Naive B cell (primary cell): Measurements from ENCODE around the gene PRPH. TPM values are rescaled to one million over a fixed set of nuclear protein-coding genes. Genes with fewer than 3 reads are reported as not detected.
"Not testable (repeated sequence)": the region's sequence is repeated elsewhere in the genome, so short reads cannot be mapped to it uniquely, and the experiment has no call there.

Source experiments
- ATAC-seq, 2 donors: fragments of 150-1000 bp; cut with Tn5 transposase; 2 replicates each; pipeline ENCODE4 v1.10.0; 2021; ENCODE audit warnings: low read depth in 2 of 2, mild to moderate bottlenecking in 2 of 2, moderate library complexity in 2 of 2
- DNase-seq: peaks from one replicate; pipeline ENCODE4 v3.0.0; 2022
- H3K27ac Mint-ChIP-seq, 6 donors: one replicate each; pipeline ENCODE4 v1.8.0; 2020 to 2022; ENCODE audit warnings: mild to moderate bottlenecking in 6 of 6, mixed read lengths in 6 of 6, moderate library complexity in 5 of 6, inconsistent platforms in 2 of 6
- H3K27me3 Mint-ChIP-seq, 3 donors: one replicate each; pipeline ENCODE4 v1.8.0; 2021 to 2022; ENCODE audit warnings: mixed read lengths in 3 of 3, mild to moderate bottlenecking in 1 of 3
- H3K36me3 Mint-ChIP-seq, 2 donors: one replicate each; pipeline ENCODE4 v1.8.0; 2020 to 2022; ENCODE audit warnings: mixed read lengths in 2 of 2, inconsistent platforms in 1 of 2, mild to moderate bottlenecking in 1 of 2
- H3K4me1 Mint-ChIP-seq, 3 donors: one replicate each; pipeline ENCODE4 v1.8.0; 2020 to 2022; ENCODE audit warnings: mixed read lengths in 3 of 3, inconsistent platforms in 1 of 3, mild to moderate bottlenecking in 1 of 3, moderate library complexity in 1 of 3
- H3K4me3 Mint-ChIP-seq, 8 donors: one replicate each; pipeline ENCODE4 v1.8.0; 2020 to 2022; ENCODE audit warnings: mild to moderate bottlenecking in 8 of 8, mixed read lengths in 8 of 8, moderate library complexity in 8 of 8, inconsistent platforms in 2 of 8
- H3K9me3 Mint-ChIP-seq, 7 donors: one replicate each; pipeline ENCODE4 v1.8.0; 2020 to 2022; ENCODE audit warnings: mixed read lengths in 7 of 7, mild to moderate bottlenecking in 5 of 7, inconsistent platforms in 2 of 7, moderate library complexity in 1 of 7
- polyA plus RNA-seq, 6 donors: library from polyadenylated mRNA; unstranded; fragments of 300-500 nt; fragmentation: Illumina TruSeq; gene quantifications; one replicate each; pipeline ENCODE4 v1.2.3, GENCODE V29; 2021; ENCODE audit warnings: low read depth in 6 of 6

Gene PRPH
- polyA plus RNA-seq, 6 donors from 2014 or later, result not detected

- peak within 1 kb of the TSS; percentile 32 to 94 (median 74) for H3K27ac Mint-ChIP-seq
- no peaks in the 10 kb centered on the region for H3K9me3 Mint-ChIP-seq
- H3K4me3 Mint-ChIP-seq, result peak within 1 kb of the TSS; percentile 86 to 95 (median 92)
- DNase-seq (peak; percentile 86), ATAC-seq (peak; percentile 94 to 95)
- peaks cover 7 to 20% (median 18%) of the 10 kb centered on the region in 3 donors for H3K4me1 Mint-ChIP-seq
- peaks cover 0 to 4% of the 10 kb centered on the region in 2 donors for H3K36me3 Mint-ChIP-seq
- H3K27me3 Mint-ChIP-seq, result no peaks in the 10 kb centered on the region
Measured at GRCh38 chr12:49264873-49265792, 29.8 kb upstream of the PRPH start, which contains the start of gene TUBA1C. Gene TUBA1C, plus strand, starts transcription at chr12:49265082. Its CDS starts 100 bp downstream, at chr12:49265182.

GRCh38 chr12:49269191-49269590, 25.8 kb upstream of the PRPH start:
- Mint-ChIP-seq H3K4me3 (peak overlapping the region in 1 of 8 donors; percentile 59), H3K36me3 (peaks cover 7 to 11% of the 10 kb centered on the region in 2 donors), H3K27ac (peak overlapping the region in 2 of 6 donors; percentile 56 to 69), H3K4me1 (peaks cover 1 to 15% (median 9%) of the 10 kb centered on the region in 3 donors)
- not testable (repeated sequence) for ATAC-seq, H3K9me3 Mint-ChIP-seq, H3K27me3 Mint-ChIP-seq, DNase-seq

- peaks cover 0 to 3% (median 0%) of the 10 kb centered on the region in 3 donors for H3K4me1 Mint-ChIP-seq
- ATAC-seq, result no peak
Measured at GRCh38 chr12:49272790-49273725, 21.9 kb upstream of the PRPH start.

GRCh38 chr12:49273726-49274395, 21.1 kb upstream of the PRPH start:
- Mint-ChIP-seq H3K27me3 (peaks cover 0 to under 1% (median 0%) of the 10 kb centered on the region in 3 donors), H3K27ac (no peak overlapping the region), H3K4me3 (no peak overlapping the region), H3K4me1 (no peaks in the 10 kb centered on the region), H3K36me3 (peaks cover 7 to 11% of the 10 kb centered on the region in 2 donors), H3K9me3 (no peaks in the 10 kb centered on the region)
- ATAC-seq, result no peak
- DNase-seq, result no peak

More at GRCh38 chr12:49272790-49273725, 21.9 kb upstream of the PRPH start:
- DNase-seq, result no peak
- Mint-ChIP-seq H3K27me3 (no peaks in the 10 kb centered on the region), H3K36me3 (peaks cover 7 to 11% of the 10 kb centered on the region in 2 donors), H3K4me3 (no peak overlapping the region), H3K27ac (no peak overlapping the region), H3K9me3 (no peaks in the 10 kb centered on the region)

- DNase-seq (no peak), ATAC-seq (no peak)
- Mint-ChIP-seq H3K4me1 (no peaks in the 10 kb centered on the region), H3K27me3 (peaks cover 0 to 7% (median 7%) of the 10 kb centered on the region in 3 donors), H3K36me3 (peaks cover 7 to 11% of the 10 kb centered on the region in 2 donors), H3K27ac (no peak overlapping the region), H3K9me3 (no peaks in the 10 kb centered on the region), H3K4me3 (no peak overlapping the region)
Measured at GRCh38 chr12:49274396-49275069, 20.4 kb upstream of the PRPH start.

GRCh38 chr12:49276304-49277290, 18.4 kb upstream of the PRPH start:
- Mint-ChIP-seq H3K4me1 (no peaks in the 10 kb centered on the region), H3K36me3 (peaks cover 5 to 7% of the 10 kb centered on the region in 2 donors), H3K27ac (no peak overlapping the region), H3K9me3 (no peaks in the 10 kb centered on the region), H3K4me3 (peak overlapping the region in 1 of 8 donors; percentile 31), H3K27me3 (peaks cover 0 to 14% (median 8%) of the 10 kb centered on the region in 3 donors)
- DNase-seq (no peak), ATAC-seq (no peak)

GRCh38 chr12:49277466-49277865, 17.5 kb upstream of the PRPH start:
- ATAC-seq (no peak), DNase-seq (no peak)
- peaks cover 0 to 21% (median 13%) of the 10 kb centered on the region in 3 donors for H3K27me3 Mint-ChIP-seq
- H3K4me3 Mint-ChIP-seq, result no peak overlapping the region
- no peaks in the 10 kb centered on the region for H3K4me1 Mint-ChIP-seq
- no peaks in the 10 kb centered on the region for H3K9me3 Mint-ChIP-seq
- H3K27ac Mint-ChIP-seq, result no peak overlapping the region
- peaks cover 5 to 7% of the 10 kb centered on the region in 2 donors for H3K36me3 Mint-ChIP-seq

- Mint-ChIP-seq H3K36me3 (no peaks in the 10 kb centered on the region), H3K9me3 (no peaks in the 10 kb centered on the region), H3K27ac (no peak overlapping the region), H3K4me1 (no peaks in the 10 kb centered on the region), H3K4me3 (no peak overlapping the region), H3K27me3 (peaks cover 0 to 32% (median 19%) of the 10 kb centered on the region in 3 donors)
- ATAC-seq, result no peak
- no peak for DNase-seq
Measured at GRCh38 chr12:49279706-49280159, 15.2 kb upstream of the PRPH start.

GRCh38 chr12:49280545-49280944, 14.4 kb upstream of the PRPH start:
- peaks cover 0 to 36% (median 24%) of the 10 kb centered on the region in 3 donors for H3K27me3 Mint-ChIP-seq
- not testable (repeated sequence) for H3K4me3 Mint-ChIP-seq, DNase-seq, ATAC-seq, H3K36me3 Mint-ChIP-seq, H3K9me3 Mint-ChIP-seq, H3K4me1 Mint-ChIP-seq, H3K27ac Mint-ChIP-seq

GRCh38 chr12:49282302-49282701, 12.6 kb upstream of the PRPH start:
- H3K9me3 Mint-ChIP-seq, result no peaks in the 10 kb centered on the region
- ATAC-seq (no peak), DNase-seq (no peak)
- no peaks in the 10 kb centered on the region for H3K4me1 Mint-ChIP-seq
- H3K27me3 Mint-ChIP-seq, result peaks cover 10 to 46% (median 35%) of the 10 kb centered on the region in 3 donors
- peak overlapping the region in 1 of 6 donors; percentile 76 for H3K27ac Mint-ChIP-seq
- no peak overlapping the region for H3K4me3 Mint-ChIP-seq
- no peaks in the 10 kb centered on the region for H3K36me3 Mint-ChIP-seq

- not testable (repeated sequence) for H3K4me3 Mint-ChIP-seq, H3K36me3 Mint-ChIP-seq, H3K4me1 Mint-ChIP-seq, DNase-seq, H3K9me3 Mint-ChIP-seq, ATAC-seq, H3K27ac Mint-ChIP-seq
- peaks cover 15 to 51% (median 40%) of the 10 kb centered on the region in 3 donors for H3K27me3 Mint-ChIP-seq
Measured at GRCh38 chr12:49282740-49283375, 12.1 kb upstream of the PRPH start.
